IMR-90 (cell line): ENCODE data around the gene SFXN2. TPM values are rescaled to one million over a fixed set of nuclear protein-coding genes. Genes with fewer than 3 reads are reported as not detected.

Experiments used
- ATAC-seq: fragments of 200-7000 bp; cut with Tn5 transposase; 2 replicates; pipeline ENCODE4 v1.9.1; 2020; ENCODE audit warnings: low read depth, mild to moderate bottlenecking, moderate library complexity
- BruUV-seq: library from RNA; stranded (reverse); fragments of 400-500 nt; replicated peaks from 2 replicates; lab custom pipeline; 2021; lab: Mats Ljungman, UMichigan
- CTCF ChIA-PET: fragments of 300-600 bp; formaldehyde crosslinking; extraction: SDS; loops from one replicate; lab custom pipeline; 2021; ENCODE audit warnings: antibody characterized with exemption; lab: Yijun Ruan, JAX
- POLR2A ChIA-PET: fragments of 300-600 bp; sonication (Branson Sonifier 250); formaldehyde crosslinking; loops from one replicate; lab custom pipeline; 2022; ENCODE audit warnings: antibody characterized with exemption; ENCODE audit not compliant: unreplicated experiment; lab: Charles Lee
- DNase-seq: peaks from one replicate; pipeline ENCODE4 v3.0.0; 2013
- H2AFZ ChIP-seq: replicated peaks from 2 replicates; pipeline ENCODE3; 2013; ENCODE audit warnings: low read length, mild to moderate bottlenecking; ENCODE audit not compliant: poor library complexity
- H2AK5ac ChIP-seq: 2 replicates; pipeline ENCODE4 v1.6.1; 2013; ENCODE audit warnings: low read depth, low read length, inconsistent platforms
- H2AK9ac ChIP-seq: replicated peaks from 2 replicates; pipeline ENCODE3; 2013; ENCODE audit warnings: mild to moderate bottlenecking, low read depth, low read length, moderate library complexity; ENCODE audit not compliant: poor library complexity
- H2BK120ac ChIP-seq: 2 replicates; pipeline ENCODE4 v1.6.1; 2013; ENCODE audit warnings: low read depth, low read length, inconsistent platforms
- H2BK15ac ChIP-seq: 3 replicates; pipeline ENCODE4 v1.6.1; 2013; ENCODE audit warnings: low read depth, low read length, inconsistent platforms
- H2BK20ac ChIP-seq: 2 replicates; pipeline ENCODE4 v1.6.1; 2013; ENCODE audit warnings: low read depth, mild to moderate bottlenecking, inconsistent platforms, low read length, moderate library complexity
- H2BK5ac ChIP-seq: 2 replicates; pipeline ENCODE4 v1.6.1; 2013; ENCODE audit warnings: mild to moderate bottlenecking, low read depth, low read length, inconsistent platforms; ENCODE audit not compliant: poor library complexity, severe bottlenecking
- H3K14ac ChIP-seq: replicated peaks from 2 replicates; pipeline ENCODE4 v1.6.1; 2013; ENCODE audit warnings: low read depth, low read length, inconsistent platforms
- H3K18ac ChIP-seq: 2 replicates; pipeline ENCODE4 v1.6.1; 2013; ENCODE audit warnings: low read depth, low read length, control low read depth
- H3K23ac ChIP-seq: 2 replicates; pipeline ENCODE4 v1.6.1; 2013; ENCODE audit warnings: low read depth, low read length, inconsistent platforms
- H3K27ac ChIP-seq: 2 replicates; pipeline ENCODE4 v1.5.1; 2013; ENCODE audit warnings: mild to moderate bottlenecking, control low read depth, low read length; ENCODE audit not compliant: insufficient read depth
- H3K27me3 ChIP-seq: 2 replicates; pipeline ENCODE4 v1.6.1; 2013; ENCODE audit warnings: low read length; ENCODE audit not compliant: control insufficient read depth, insufficient read depth
- H3K36me3 ChIP-seq: 2 replicates; pipeline ENCODE4 v1.6.1; 2013; ENCODE audit warnings: low read length, mixed read lengths; ENCODE audit not compliant: control insufficient read depth, insufficient read depth
- H3K4ac ChIP-seq: 2 replicates; pipeline ENCODE4 v1.6.1; 2013; ENCODE audit warnings: low read depth, low read length, inconsistent platforms
- H3K4me1 ChIP-seq: 2 replicates; pipeline ENCODE4 v1.6.1; 2013; ENCODE audit warnings: low read length, mixed read lengths; ENCODE audit not compliant: control insufficient read depth, insufficient read depth
- H3K4me2 ChIP-seq: 2 replicates; pipeline ENCODE4 v1.6.1; 2013; ENCODE audit warnings: low read depth, mild to moderate bottlenecking, control low read depth, low read length, moderate library complexity
- H3K4me3 ChIP-seq: 2 replicates; pipeline ENCODE4 v1.5.1; 2013; ENCODE audit warnings: low read depth, mild to moderate bottlenecking, control low read depth, low read length, moderate library complexity; ENCODE audit not compliant: insufficient read depth
- H3K56ac ChIP-seq: 2 replicates; pipeline ENCODE4 v1.6.1; 2013; ENCODE audit warnings: low read length, inconsistent platforms; ENCODE audit not compliant: insufficient read depth; ENCODE audit errors: extremely low read depth
- H3K79me1 ChIP-seq, 2 experiments: 2 replicates each; pipeline ENCODE4 v1.6.1; 2013; ENCODE audit warnings: low read length in 2 of 2, inconsistent platforms in 1 of 2, low read depth in 1 of 2
- H3K9ac ChIP-seq: 2 replicates; pipeline ENCODE4 v1.6.1; 2013; ENCODE audit warnings: low read depth, low read length, control low read depth
- H3K9me1 ChIP-seq: 2 replicates; pipeline ENCODE4 v1.6.1; 2013; ENCODE audit warnings: low read length, inconsistent platforms; ENCODE audit not compliant: insufficient read depth
- H3K9me3 ChIP-seq: 2 replicates; pipeline ENCODE4 v1.6.1; 2013; ENCODE audit warnings: low read length; ENCODE audit not compliant: control insufficient read depth, insufficient read depth
- H4K20me1 ChIP-seq: 2 replicates; pipeline ENCODE4 v1.6.1; 2013; ENCODE audit warnings: low read length, inconsistent platforms; ENCODE audit not compliant: insufficient read depth
- H4K5ac ChIP-seq: 2 replicates; pipeline ENCODE4 v1.6.1; 2013; ENCODE audit warnings: mild to moderate bottlenecking, low read depth, low read length, control low read depth
- H4K8ac ChIP-seq, 2 experiments: 2 replicates each; pipeline ENCODE4 v1.6.1; 2013; ENCODE audit warnings: low read depth in 2 of 2, low read length in 2 of 2, control low read depth in 1 of 2, inconsistent platforms in 1 of 2
- H4K91ac ChIP-seq: 2 replicates; pipeline ENCODE4 v1.6.1; 2013; ENCODE audit warnings: low read depth, low read length, inconsistent platforms; ENCODE audit not compliant: insufficient read depth
- BHLHE40 ChIP-seq: fragments of 150-350 bp; IDR thresholded peaks from 2 replicates; pipeline ENCODE4 v1.6.1; 2016; ENCODE audit warnings: mild to moderate bottlenecking, low read depth, low read length
- CTCF ChIP-seq: conservative IDR thresholded peaks from 2 replicates; pipeline ENCODE4 v1.5.1; 2012; ENCODE audit warnings: mild to moderate bottlenecking, low read depth, low read length, improper control_type of control experiment
- ELK1 ChIP-seq: fragments of 150-350 bp; IDR thresholded peaks from 2 replicates; pipeline ENCODE4 v1.6.1; 2016; ENCODE audit warnings: low read depth, mild to moderate bottlenecking, low read length, moderate library complexity, borderline replicate concordance
- FOS ChIP-seq: fragments of 150-350 bp; IDR thresholded peaks from 2 replicates; pipeline ENCODE4 v1.6.1; 2016; ENCODE audit warnings: low read depth, low read length
- MAFK ChIP-seq: IDR thresholded peaks from 2 replicates; pipeline ENCODE4 v1.6.1; 2012; ENCODE audit warnings: low read depth, low read length, improper control_type of control experiment
- MAZ ChIP-seq: IDR thresholded peaks from 2 replicates; pipeline ENCODE4 v1.6.1; 2012; ENCODE audit warnings: low read depth, mild to moderate bottlenecking, low read length, improper control_type of control experiment, moderate library complexity, borderline replicate concordance
- POLR2A ChIP-seq: IDR thresholded peaks from 2 replicates; pipeline ENCODE4 v1.6.1; 2012; ENCODE audit warnings: mild to moderate bottlenecking, low read depth, low read length
- RAD21 ChIP-seq: IDR thresholded peaks from 2 replicates; pipeline ENCODE4 v1.6.1; 2012; ENCODE audit warnings: low read length, improper control_type of control experiment
- RCOR1 ChIP-seq: IDR thresholded peaks from 2 replicates; pipeline ENCODE4 v1.6.1; 2012; ENCODE audit warnings: mild to moderate bottlenecking, low read length, improper control_type of control experiment; ENCODE audit not compliant: insufficient replicate concordance
- RFX5 ChIP-seq: IDR thresholded peaks from 2 replicates; pipeline ENCODE4 v1.8.0; 2012; ENCODE audit warnings: low read depth, mild to moderate bottlenecking, low read length, moderate library complexity
- SMC3 ChIP-seq: fragments of 150-350 bp; IDR thresholded peaks from 2 replicates; pipeline ENCODE4 v1.6.1; 2016; ENCODE audit warnings: low read depth, mild to moderate bottlenecking, antibody characterized with exemption, low read length, moderate library complexity
- WGBS, 2 experiments: methylation state at CpG; one replicate each; pipeline versions ENCODE4 v1.1.5 to v1.1.7; 2013; ENCODE audit warnings: missing lambda C conversion rate in 2 of 2; ENCODE audit not compliant: insufficient read length in 1 of 2; ENCODE audit errors: extremely low coverage in 2 of 2; 5-methylcytosine and 5-hydroxymethylcytosine counted together
- dilution Hi-C: fragments of 300-500 bp; cut with HindIII; formaldehyde crosslinking; loops from one replicate; pipeline ENCODE4 v1.14.3; 2018; ENCODE audit warnings: low sequenced_read_pairs; ENCODE audit not compliant: unreplicated experiment
- in situ Hi-C: fragments of 300-500 bp; cut with MboI; formaldehyde crosslinking; loops from 3 replicates; pipeline ENCODE4 v1.14.3; 2019; ENCODE audit warnings: low sequenced_read_pairs, inconsistent platforms, mixed read lengths
- intact Hi-C: fragments of 100-400 bp; cut with micrococcal nuclease; formaldehyde crosslinking; loops from 2 replicates; pipeline ENCODE4 v1.10.0; 2022
- polyA plus RNA-seq, 3 experiments: library from polyadenylated mRNA; depleted of rRNA; stranded (reverse); fragments of >200 nt; gene quantifications; 2 replicates each; pipeline ENCODE4 v1.2.3, GENCODE V29; 2012; ENCODE audit warnings: low replicate concordance in 1 of 3
- total RNA-seq: library from RNA; depleted of rRNA; stranded (reverse); fragments of >200 nt; gene quantifications from 2 replicates; pipeline ENCODE4 v1.2.3, GENCODE V29; 2012

SFXN2 gene
- total and polyA plus RNA-seq, 2 of the 4 experiments (the other 2 are of a cell fraction): 6.9 to 11.7 TPM

- TF ChIP-seq RAD21: peak; percentile 17; the same call in 1 of the 2 replicates
- TF ChIP-seq MAZ: peak; percentile 91
Measured at GRCh38 chr10:102775935-102776669, 61.7 kb downstream of the SFXN2 start (continued).

GRCh38 chr10:102776779-102777456, 62.5 kb downstream of the SFXN2 start:
- Histone ChIP-seq H3K14ac (peak overlapping the region; percentile 48; the same call in 1 of the 2 replicates), H3K9me3 (no peaks in the 10 kb centered on the region), H2BK20ac (peak overlapping the region; percentile 57; the same call in 1 of the 2 replicates), H3K4me1 (peaks cover 27% of the 10 kb centered on the region), H3K56ac (no peak overlapping the region), H3K27ac (peak overlapping the region; percentile 34; the same call in 1 of the 2 replicates), H3K9ac (peak overlapping the region; percentile 48; the same call in 1 of the 2 replicates), H2BK15ac (peak overlapping the region; percentile 6; the same call in 1 of the 3 replicates), H3K27me3 (peaks cover 2% of the 10 kb centered on the region), H3K23ac (peak overlapping the region; percentile 75), H2AK5ac (peak overlapping the region; percentile 69; the same call in 1 of the 2 replicates), H3K9me1 (peaks cover 29% of the 10 kb centered on the region), H4K20me1 (peaks cover 85% of the 10 kb centered on the region), H3K36me3 (no peaks in the 10 kb centered on the region), H3K79me1 (peaks cover 49 to 69% of the 10 kb centered on the region in 2 experiments), H3K18ac (peak overlapping the region; percentile 74; the same call in 1 of the 2 replicates), H4K91ac (peak overlapping the region; percentile 81), H3K4me3 (peak overlapping the region; percentile 22; the same call in 1 of the 2 replicates), H4K8ac (peak overlapping the region; percentile 37 to 78; a peak in 2 of 4 replicates), H2BK5ac (peak overlapping the region; percentile 73), H2AFZ (peak overlapping the region; percentile 29), H4K5ac (peak overlapping the region; percentile 60), H2BK120ac (peak overlapping the region; percentile 76), H3K4ac (peak overlapping the region; percentile 69), H3K4me2 (peak overlapping the region; percentile 88), H2AK9ac (peak overlapping the region; percentile 89)
- ChIA-PET POLR2A (no interaction called here), CTCF (interaction anchor here (0.7 kb wide), 1 partner anchor 57 kb away, joined by 3 read pairs; no protein-coding TSS in a partner anchor)
- dilution Hi-C loops: no loop called here
- peak; percentile 93 for ATAC-seq
- 0% methylated on average over 2 of the region's 9 CpGs; no CpG with 5 or more reads in 1 of the 2 experiments for WGBS, 2 experiments
- intact Hi-C loops: loop anchor here (2.0 kb wide), 1 partner anchor 24 kb away; no protein-coding TSS in a partner anchor
- in situ Hi-C loops: no loop called here
- BruUV-seq: no TSS peak
- DNase-seq: peak; percentile 98
- peak; percentile 23 for TF ChIP-seq MAFK
- TF ChIP-seq MAZ: peak; percentile 97
- TF ChIP-seq RAD21: peak; percentile 37
- peak; percentile 84 for TF ChIP-seq POLR2A
- TF ChIP-seq SMC3: no peak
- no peak for TF ChIP-seq ELK1
- peak; percentile 72 for TF ChIP-seq FOS
- TF ChIP-seq CTCF: 0 out of 2 replicates have a peak, but pooled peaks have one; percentile 6
- peak; percentile 92 for TF ChIP-seq BHLHE40
- TF ChIP-seq RFX5: no peak
- peak; percentile 96 for TF ChIP-seq RCOR1
